Left lung (tissue), 10 donors: Measurements from ENCODE around the gene ZNF324B. TPM values are rescaled to one million over a fixed set of nuclear protein-coding genes. Genes with fewer than 3 reads are reported as not detected.

Experiments used
- ATAC-seq: fragments of 200-7000 bp; cut with Tn5 transposase; one replicate; pipeline ENCODE4 v1.9.1; 2020; ENCODE audit warnings: moderate library complexity
- DNase-seq, 4 donors: peaks; one replicate each; pipeline ENCODE4 v3.0.0-alpha.2; 2013 to 2020
- H3K27ac ChIP-seq, 2 donors: fragments of 200-600 bp; sonication (generic) in 1 of 2; one replicate each; pipeline versions ENCODE4 v1.5.0 to v1.8.0; 2020 to 2021
- H3K27me3 ChIP-seq, 2 donors: fragments of 200-600 bp; sonication (generic) in 1 of 2; one replicate each; pipeline versions ENCODE4 v1.5.0 to v1.8.0; 2020 to 2021
- H3K36me3 ChIP-seq, 2 donors: fragments of 200-600 bp; sonication (generic) in 1 of 2; one replicate each; pipeline versions ENCODE4 v1.5.0 to v1.8.0; 2020 to 2021
- H3K4me1 ChIP-seq, 2 donors: fragments of 200-600 bp; one replicate each; pipeline ENCODE4 v1.8.0; 2021
- H3K4me3 ChIP-seq, 2 donors: fragments of 200-600 bp; sonication (generic) in 1 of 2; one replicate each; pipeline versions ENCODE4 v1.5.0 to v1.8.0; 2020 to 2021; ENCODE audit warnings: mild to moderate bottlenecking in 1 of 2
- H3K9me3 ChIP-seq, 2 donors: fragments of 200-600 bp; sonication (generic) in 1 of 2; one replicate each; pipeline versions ENCODE4 v1.5.0 to v1.8.0; 2020 to 2021
- intact Hi-C, 2 donors: fragments of 100-400 bp; cut with DNase I; formaldehyde crosslinking; loops; one replicate each; pipeline versions ENCODE4 v1.11.2 to v1.14.2; 2022
- polyA plus RNA-seq, 6 donors: library from polyadenylated mRNA; unstranded; fragments of 120-200 nt; gene quantifications; one replicate each; pipeline ENCODE4 v1.2.1, GENCODE V29; 2013; ENCODE audit not compliant: insufficient read length in 6 of 6
- total RNA-seq, 2 donors: library from RNA; stranded (reverse); fragmentation: NEBNext Ultra II Directional; extraction: Animal tissue kit (Norgen Biotek cat#: 25700); gene quantifications; one replicate each; pipeline ENCODE4 v1.2.1, GENCODE V29; 2021
- TF ChIP-seq, protein P1 (sequence below), 2 donors: fragments of 200-600 bp; sonication (generic) in 1 of 2; IDR thresholded peaks; one replicate each; pipeline versions ENCODE4 v1.5.0 to v1.8.0; 2021; ENCODE audit warnings: antibody characterized with exemption in 2 of 2
- donor health status: DM: no; HTN: yes; CAD: no.
- donor health status: DM: no; HTN: no; CAD: no.

The ZNF324B gene
- total and polyA plus RNA-seq, 8 donors, result 5.2 to 7.8 (median 6.7) TPM

DNA sequence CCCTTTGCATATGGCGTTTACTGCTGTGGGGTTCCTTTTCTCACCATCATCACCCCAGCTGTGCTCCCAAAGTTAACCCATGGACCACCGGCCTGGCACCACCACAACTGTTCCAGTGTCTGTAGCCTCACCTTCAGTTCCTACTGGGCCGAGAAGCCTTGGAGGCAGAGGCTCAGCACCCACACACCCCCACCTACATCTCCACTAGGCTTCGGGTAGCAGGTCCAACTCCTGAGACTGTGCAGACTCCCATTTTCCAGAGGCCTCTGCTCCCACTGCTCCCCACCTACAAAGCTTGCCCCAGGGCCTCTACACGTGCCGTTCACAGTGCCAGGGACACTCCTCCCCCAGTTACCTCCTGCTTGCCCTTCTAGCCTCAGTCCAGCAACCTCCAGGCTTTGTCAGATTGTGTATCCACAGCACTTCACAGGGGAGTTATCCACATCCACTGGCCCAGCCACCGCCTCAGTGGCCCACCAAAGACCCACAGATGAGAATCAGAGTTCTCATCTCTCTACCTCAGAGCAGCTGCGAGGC is 46.3 kb downstream of the ZNF324B start:
- Histone ChIP-seq H3K9me3 (no peaks in the 10 kb centered on the region), H3K4me3 (no peak overlapping the region), H3K4me1 (peaks cover 0 to 23% of the 10 kb centered on the region in 2 donors), H3K27ac (no peak overlapping the region), H3K27me3 (no peaks in the 10 kb centered on the region), H3K36me3 (no peaks in the 10 kb centered on the region)
- intact Hi-C loops, result no loop called here
- TF ChIP-seq, protein P1, sequence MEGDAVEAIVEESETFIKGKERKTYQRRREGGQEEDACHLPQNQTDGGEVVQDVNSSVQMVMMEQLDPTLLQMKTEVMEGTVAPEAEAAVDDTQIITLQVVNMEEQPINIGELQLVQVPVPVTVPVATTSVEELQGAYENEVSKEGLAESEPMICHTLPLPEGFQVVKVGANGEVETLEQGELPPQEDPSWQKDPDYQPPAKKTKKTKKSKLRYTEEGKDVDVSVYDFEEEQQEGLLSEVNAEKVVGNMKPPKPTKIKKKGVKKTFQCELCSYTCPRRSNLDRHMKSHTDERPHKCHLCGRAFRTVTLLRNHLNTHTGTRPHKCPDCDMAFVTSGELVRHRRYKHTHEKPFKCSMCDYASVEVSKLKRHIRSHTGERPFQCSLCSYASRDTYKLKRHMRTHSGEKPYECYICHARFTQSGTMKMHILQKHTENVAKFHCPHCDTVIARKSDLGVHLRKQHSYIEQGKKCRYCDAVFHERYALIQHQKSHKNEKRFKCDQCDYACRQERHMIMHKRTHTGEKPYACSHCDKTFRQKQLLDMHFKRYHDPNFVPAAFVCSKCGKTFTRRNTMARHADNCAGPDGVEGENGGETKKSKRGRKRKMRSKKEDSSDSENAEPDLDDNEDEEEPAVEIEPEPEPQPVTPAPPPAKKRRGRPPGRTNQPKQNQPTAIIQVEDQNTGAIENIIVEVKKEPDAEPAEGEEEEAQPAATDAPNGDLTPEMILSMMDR (IDR thresholded peaks at IDR 0.05), result no peak
- DNase-seq (peak in 1 of 4 donors; percentile 43), ATAC-seq (no peak)

DNA sequence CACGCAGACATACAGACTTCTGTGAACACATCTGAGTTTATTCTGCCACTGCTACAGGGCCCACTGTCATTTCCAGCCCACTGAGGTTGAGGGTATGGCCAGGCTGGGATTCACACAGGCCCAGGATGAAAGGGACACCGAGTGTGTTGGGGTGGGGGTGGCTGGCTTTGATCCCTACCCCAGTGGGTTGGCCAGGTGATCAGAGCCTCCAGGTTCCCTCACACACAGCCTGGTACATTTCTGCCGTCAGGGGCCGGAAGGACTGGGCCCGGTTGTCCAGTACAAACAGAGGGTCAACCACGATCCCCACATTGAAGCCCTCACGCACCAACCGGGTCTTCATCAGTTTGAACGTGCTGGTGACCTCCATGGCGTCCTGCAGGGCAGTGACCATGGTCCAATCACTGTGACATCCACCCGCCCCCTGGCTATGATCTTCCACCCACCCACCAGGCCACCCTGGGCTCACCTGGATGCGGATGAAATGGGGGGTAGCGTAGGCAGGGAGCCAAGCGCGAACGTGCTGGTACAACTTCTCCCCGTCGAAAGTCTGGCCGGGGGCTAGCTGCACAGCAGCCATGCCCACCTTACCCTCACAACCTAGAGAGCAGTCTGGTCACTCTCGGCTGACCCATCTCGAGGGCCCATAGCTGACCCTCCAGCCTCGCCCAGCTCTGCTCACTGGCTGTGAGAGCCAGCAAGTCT is 47.0 kb downstream of the ZNF324B start:
- ATAC-seq (peak; percentile 2), DNase-seq (peak in 1 of 4 donors; percentile 35)
- Histone ChIP-seq H3K36me3 (no peaks in the 10 kb centered on the region), H3K27ac (peak overlapping the region in 1 of 2 donors; percentile 87), H3K9me3 (no peaks in the 10 kb centered on the region), H3K27me3 (no peaks in the 10 kb centered on the region), H3K4me3 (peak overlapping the region; percentile 50 to 62), H3K4me1 (peaks cover 0 to 23% of the 10 kb centered on the region in 2 donors)
- TF ChIP-seq, protein P1 (IDR thresholded peaks at IDR 0.05), result no peak
- intact Hi-C loops, result no loop called here

DNA sequence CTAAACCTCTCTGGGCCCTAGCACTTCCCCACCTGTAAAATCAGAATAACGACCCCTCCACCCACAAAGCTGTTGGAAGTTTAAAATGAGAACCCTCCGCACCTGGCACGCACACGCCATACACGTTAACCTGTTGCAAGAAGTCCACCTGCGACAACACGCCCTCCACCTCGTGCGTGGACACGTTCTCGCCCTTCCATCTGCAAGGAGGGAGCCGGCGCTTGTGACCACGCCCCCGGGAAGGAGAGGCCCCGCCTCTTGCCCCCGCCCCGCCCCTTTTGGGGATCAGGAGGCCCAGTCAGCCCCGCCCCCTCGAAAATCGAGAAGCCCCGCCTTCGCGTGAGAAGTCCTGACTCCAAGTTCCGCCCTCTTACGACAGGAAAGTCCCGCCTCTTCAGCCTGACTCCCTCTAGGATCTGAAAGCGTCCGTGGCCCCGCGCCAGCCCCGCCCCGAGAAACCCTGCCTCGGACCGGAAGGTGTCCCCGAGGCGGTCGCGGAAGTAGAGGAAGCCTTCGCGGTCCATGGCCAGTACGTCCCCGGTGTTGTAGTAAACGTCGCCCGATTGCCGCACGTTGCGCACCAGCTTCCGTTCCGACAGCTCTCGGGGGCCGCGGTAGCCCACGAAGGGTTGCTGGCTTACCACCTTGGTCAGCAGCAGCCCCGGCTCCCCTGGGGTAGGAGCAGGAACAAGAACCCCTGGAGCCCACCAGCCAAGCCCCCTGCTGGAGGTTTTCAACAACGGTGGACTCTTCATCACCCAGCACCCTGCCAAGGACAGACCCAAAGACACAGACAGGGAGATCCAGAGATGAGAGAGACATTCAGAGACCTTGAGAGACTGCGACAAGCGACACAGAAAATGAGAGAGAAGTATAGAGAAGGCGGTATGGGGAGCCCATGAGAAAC is 47.9 kb downstream of the ZNF324B start:
- Histone ChIP-seq H3K4me3 (peak overlapping the region; percentile 50 to 62), H3K27me3 (no peaks in the 10 kb centered on the region), H3K4me1 (peaks cover 0 to 23% of the 10 kb centered on the region in 2 donors), H3K27ac (peak overlapping the region; percentile 83 to 87), H3K36me3 (no peaks in the 10 kb centered on the region), H3K9me3 (no peaks in the 10 kb centered on the region)
- ATAC-seq (peak; percentile 98), DNase-seq (peak; percentile 90 to 100 (median 98))
- TF ChIP-seq, protein P1 (IDR thresholded peaks at IDR 0.05), result no peak
- intact Hi-C loops, result no loop called here

DNA sequence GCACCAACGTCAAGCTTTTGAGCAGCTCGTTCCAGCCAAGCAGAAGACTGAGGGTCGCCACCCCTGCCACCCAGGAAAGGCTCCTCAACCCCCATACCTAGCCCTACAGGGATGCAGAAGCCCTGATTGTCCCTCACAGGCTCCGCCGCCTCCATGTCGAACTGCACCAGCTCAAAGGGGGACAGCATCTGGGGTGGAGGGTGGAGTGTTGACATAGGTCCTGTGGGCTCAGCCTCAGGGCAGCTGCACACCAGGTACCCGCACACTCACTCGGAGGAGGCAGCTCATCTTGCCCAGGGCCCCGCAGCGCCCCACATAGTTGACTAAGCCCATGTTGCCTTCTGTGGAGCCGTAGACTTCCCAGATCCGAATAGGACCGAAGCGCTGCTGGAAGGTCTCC is 48.8 kb downstream of the ZNF324B start:
- Histone ChIP-seq H3K27ac (no peak overlapping the region), H3K4me1 (peaks cover 0 to 23% of the 10 kb centered on the region in 2 donors), H3K36me3 (no peaks in the 10 kb centered on the region), H3K9me3 (no peaks in the 10 kb centered on the region), H3K4me3 (peak overlapping the region; percentile 50 to 62), H3K27me3 (no peaks in the 10 kb centered on the region)
- no peak for DNase-seq
- intact Hi-C loops, result no loop called here
- TF ChIP-seq, protein P1 (IDR thresholded peaks at IDR 0.05), result no peak
- no peak for ATAC-seq

Other genes with a start within 250 kb of the ZNF324B start
- gene ZNF544, start 222.7 kb upstream of the ZNF324B start, total RNA-seq, result 10 to 100 TPM; 23.8 to 25.4 TPM
- gene ZNF544, start 222.7 kb upstream of the ZNF324B start, polyA plus RNA-seq, result 10 to 100 TPM; 32.8 to 45.7 (median 38.5) TPM
- gene ZNF8, start 172.7 kb upstream of the ZNF324B start, total RNA-seq, result 1 to 10 TPM; 5.5 TPM
- 10 to 100 TPM in 3 of 6 donors, 1 to 10 TPM in 3; 9.4 to 10.6 (median 10.1) TPM for gene ZNF8, start 172.7 kb upstream of the ZNF324B start, polyA plus RNA-seq
- 10 to 100 TPM; 25.4 to 31.9 TPM for gene ERVK3-1, start 146.2 kb upstream of the ZNF324B start, total RNA-seq
- gene ERVK3-1, start 146.2 kb upstream of the ZNF324B start, polyA plus RNA-seq, result 10 to 100 TPM; 46.8 to 52.5 (median 49.4) TPM
- gene ZSCAN22, start 124.6 kb upstream of the ZNF324B start, total RNA-seq, result 1 to 10 TPM; 3.4 to 3.9 TPM
- gene ZSCAN22, start 124.6 kb upstream of the ZNF324B start, polyA plus RNA-seq, result 1 to 10 TPM; 3.8 to 5.0 (median 4.2) TPM
- 10 to 100 TPM in 1 of 2 donors, 1 to 10 TPM in 1; 9.8 to 10.2 TPM for gene A1BG, start 98.1 kb upstream of the ZNF324B start, total RNA-seq
- 1 to 10 TPM in 4 of 6 donors, under 1 TPM in 2; 0.81 to 1.9 (median 1.5) TPM for gene A1BG, start 98.1 kb upstream of the ZNF324B start, polyA plus RNA-seq
- 1 to 10 TPM in 1 of 2 donors, under 1 TPM in 1; 0.76 to 1.2 TPM for gene ZNF497, start 88.9 kb upstream of the ZNF324B start, total RNA-seq
- gene ZNF497, start 88.9 kb upstream of the ZNF324B start, polyA plus RNA-seq, result 1 to 10 TPM; 3.0 to 4.4 (median 3.2) TPM
- gene ZNF837, start 70.6 kb upstream of the ZNF324B start, total RNA-seq, result 1 to 10 TPM; 1.7 to 2.1 TPM
- 1 to 10 TPM; 1.9 to 3.7 (median 2.9) TPM for gene ZNF837, start 70.6 kb upstream of the ZNF324B start, polyA plus RNA-seq
- 1,000 to 10,000 TPM in 1 of 2 donors, 100 to 1,000 TPM in 1; 842 to 1,045 TPM for gene RPS5, start 64.4 kb upstream of the ZNF324B start, total RNA-seq
- gene RPS5, start 64.4 kb upstream of the ZNF324B start, polyA plus RNA-seq, result 1,000 to 10,000 TPM; 1,242 to 1,479 (median 1,313) TPM
- 1 to 10 TPM; 1.9 to 3.2 TPM for gene RNF225, start 56.0 kb upstream of the ZNF324B start, total RNA-seq
- not detected for gene RNF225, start 56.0 kb upstream of the ZNF324B start, polyA plus RNA-seq
- 10 to 100 TPM in 1 of 2 donors, 1 to 10 TPM in 1; 7.4 to 12.7 TPM for gene ZNF584, start 43.0 kb upstream of the ZNF324B start, total RNA-seq
- gene ZNF584, start 43.0 kb upstream of the ZNF324B start, polyA plus RNA-seq, result 10 to 100 TPM in 3 of 6 donors, 1 to 10 TPM in 3; 9.0 to 11.3 (median 10.0) TPM
- 1 to 10 TPM; 6.2 to 7.1 TPM for gene ZNF132, start 11.5 kb upstream of the ZNF324B start, total RNA-seq
- 10 to 100 TPM in 4 of 6 donors, 1 to 10 TPM in 2; 9.6 to 12.9 (median 10.2) TPM for gene ZNF132, start 11.5 kb upstream of the ZNF324B start, polyA plus RNA-seq
- gene ZNF324, start 15.5 kb downstream of the ZNF324B start, total RNA-seq, result 1 to 10 TPM; 7.1 to 9.5 TPM
- gene ZNF324, start 15.5 kb downstream of the ZNF324B start, polyA plus RNA-seq, result 10 to 100 TPM in 1 of 6 donors, 1 to 10 TPM in 5; 8.1 to 10.1 (median 8.6) TPM
- gene ZNF446, start 24.7 kb downstream of the ZNF324B start, total RNA-seq, result 1 to 10 TPM; 6.2 to 6.6 TPM
- 10 to 100 TPM; 12.9 to 16.9 (median 15.0) TPM for gene ZNF446, start 24.7 kb downstream of the ZNF324B start, polyA plus RNA-seq
- gene SLC27A5, start 60.4 kb downstream of the ZNF324B start, total RNA-seq, result 10 to 100 TPM in 1 of 2 donors, 1 to 10 TPM in 1; 6.2 to 11.8 TPM
- gene SLC27A5, start 60.4 kb downstream of the ZNF324B start, polyA plus RNA-seq, result 1 to 10 TPM; 7.1 to 9.6 (median 8.1) TPM
- gene ZBTB45, start 68.2 kb downstream of the ZNF324B start, total RNA-seq, result 10 to 100 TPM; 12.7 to 17.7 TPM
- 10 to 100 TPM in 4 of 6 donors, 1 to 10 TPM in 2; 7.8 to 13.6 (median 11.3) TPM for gene ZBTB45, start 68.2 kb downstream of the ZNF324B start, polyA plus RNA-seq
- gene TRIM28, start 92.4 kb downstream of the ZNF324B start, total RNA-seq, result 100 to 1,000 TPM; 231 to 261 TPM
- 100 to 1,000 TPM; 542 to 689 (median 622) TPM for gene TRIM28, start 92.4 kb downstream of the ZNF324B start, polyA plus RNA-seq
- 100 to 1,000 TPM; 107 to 120 TPM for gene CHMP2A, start 103.5 kb downstream of the ZNF324B start, total RNA-seq
- 100 to 1,000 TPM in 1 of 6 donors, 10 to 100 TPM in 5; 84.1 to 106 (median 93.2) TPM for gene CHMP2A, start 103.5 kb downstream of the ZNF324B start, polyA plus RNA-seq
- 10 to 100 TPM; 54.9 to 83.4 TPM for gene UBE2M, start 107.0 kb downstream of the ZNF324B start, total RNA-seq
- 10 to 100 TPM; 68.8 to 85.9 (median 74.0) TPM for gene UBE2M, start 107.0 kb downstream of the ZNF324B start, polyA plus RNA-seq
- gene MZF1, start 121.7 kb downstream of the ZNF324B start, total RNA-seq, result 10 to 100 TPM; 29.6 to 33.7 TPM
- 10 to 100 TPM; 29.1 to 58.0 (median 40.3) TPM for gene MZF1, start 121.7 kb downstream of the ZNF324B start, polyA plus RNA-seq